SK-N-MC (cell line): ENCODE measurements around the gene CATSPERZ.

Experiments
- DNase-seq: peaks from one replicate; pipeline ENCODE4 v3.0.0-alpha.2; 2011; ENCODE audit warnings: low read depth, low spot score
- H3K27ac ChIP-seq: fragments of 200-600 bp; sonication (generic); 2 replicates; pipeline ENCODE4 v1.5.1; 2016; ENCODE audit warnings: mixed run types
- H3K36me3 ChIP-seq: fragments of 200-600 bp; sonication (generic); 2 replicates; pipeline ENCODE4 v1.6.1; 2017; ENCODE audit warnings: antibody characterized with exemption, low read length, mixed read lengths; ENCODE audit not compliant: insufficient read depth
- H3K4me3 ChIP-seq: fragments of 200-600 bp; sonication (generic); 2 replicates; pipeline ENCODE4 v1.5.1; 2016
- H3K9ac ChIP-seq: fragments of 200-600 bp; sonication (generic); 2 replicates; pipeline ENCODE4 v1.8.0; 2017; ENCODE audit warnings: mixed run types, mixed read lengths; ENCODE audit not compliant: insufficient read length
- H3K9me3 ChIP-seq: fragments of 200-600 bp; sonication (generic); 2 replicates; pipeline ENCODE4 v1.6.1; 2017; ENCODE audit warnings: low read depth, mild to moderate bottlenecking, antibody characterized with exemption, low read length, moderate library complexity, mixed read lengths
- EZH2 ChIP-seq: fragments of 200-600 bp; sonication (generic); IDR thresholded peaks from one replicate; pipeline ENCODE4 v1.6.1; 2017; ENCODE audit warnings: antibody characterized with exemption
- FOXP2 ChIP-seq: optimal IDR thresholded peaks from 2 replicates; pipeline ENCODE3; 2011; ENCODE audit warnings: mild to moderate bottlenecking, moderate library complexity; ENCODE audit not compliant: insufficient read depth; ENCODE audit errors: extremely low read length, control extremely low read depth
- POLR2AphosphoS5 ChIP-seq: IDR thresholded peaks from 2 replicates; pipeline ENCODE4 v1.6.1; 2012; ENCODE audit warnings: mild to moderate bottlenecking, low read depth, low read length, borderline replicate concordance

The CATSPERZ gene

DNA sequence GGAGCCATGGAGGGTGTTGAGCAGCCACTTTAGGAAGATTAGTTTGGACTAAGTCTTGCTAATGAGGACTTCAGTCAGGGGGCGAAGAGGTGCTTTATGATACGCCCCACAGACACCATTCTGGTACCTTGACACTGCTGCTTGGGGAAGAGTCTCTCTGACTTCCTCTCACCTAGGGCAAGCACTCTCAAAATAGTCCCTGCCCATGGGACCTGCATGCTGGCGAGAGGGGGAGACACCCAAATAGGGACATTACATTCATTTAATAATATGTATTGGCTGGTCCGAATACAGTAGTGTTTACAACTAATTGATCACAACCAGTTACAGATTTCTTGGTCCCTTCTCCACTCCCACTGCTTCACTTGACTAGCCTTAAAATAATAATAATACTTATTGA is 4.4 kb upstream of the CATSPERZ start:
- H3K9me3 ChIP-seq: no peaks in the 10 kb centered on the region
- H3K4me3 ChIP-seq: no peak overlapping the region
- DNase-seq: no peak
- no peaks in the 10 kb centered on the region for H3K36me3 ChIP-seq
- no peak overlapping the region for H3K9ac ChIP-seq
- TF ChIP-seq FOXP2: no peak
- TF ChIP-seq EZH2: no peak
- no peak for TF ChIP-seq POLR2AphosphoS5
- no peak overlapping the region for H3K27ac ChIP-seq

DNA sequence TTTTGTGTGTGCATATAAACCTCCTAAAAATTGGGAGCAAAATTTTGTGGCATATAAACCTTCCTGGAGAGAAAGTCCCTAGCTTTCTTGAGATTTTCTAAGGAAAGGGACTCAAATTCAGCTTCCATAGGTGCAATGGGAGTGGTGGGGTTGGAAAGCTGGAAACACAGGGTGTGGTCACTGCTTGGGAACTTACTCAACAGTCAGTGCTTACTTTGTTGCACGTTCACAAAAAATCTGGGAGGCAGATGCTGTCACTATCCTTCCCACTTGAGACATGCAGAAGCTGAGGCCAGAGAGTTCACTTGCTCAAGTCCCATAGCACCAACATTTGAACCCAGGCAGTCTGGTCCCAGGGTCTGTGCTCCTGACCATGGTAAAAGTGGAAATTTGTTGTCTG is 3.9 kb upstream of the CATSPERZ start:
- Histone ChIP-seq H3K9me3 (no peaks in the 10 kb centered on the region), H3K4me3 (no peak overlapping the region), H3K36me3 (no peaks in the 10 kb centered on the region), H3K9ac (no peak overlapping the region), H3K27ac (no peak overlapping the region)
- TF ChIP-seq POLR2AphosphoS5: no peak
- no peak for TF ChIP-seq EZH2
- no peak for TF ChIP-seq FOXP2
- no peak for DNase-seq

DNA sequence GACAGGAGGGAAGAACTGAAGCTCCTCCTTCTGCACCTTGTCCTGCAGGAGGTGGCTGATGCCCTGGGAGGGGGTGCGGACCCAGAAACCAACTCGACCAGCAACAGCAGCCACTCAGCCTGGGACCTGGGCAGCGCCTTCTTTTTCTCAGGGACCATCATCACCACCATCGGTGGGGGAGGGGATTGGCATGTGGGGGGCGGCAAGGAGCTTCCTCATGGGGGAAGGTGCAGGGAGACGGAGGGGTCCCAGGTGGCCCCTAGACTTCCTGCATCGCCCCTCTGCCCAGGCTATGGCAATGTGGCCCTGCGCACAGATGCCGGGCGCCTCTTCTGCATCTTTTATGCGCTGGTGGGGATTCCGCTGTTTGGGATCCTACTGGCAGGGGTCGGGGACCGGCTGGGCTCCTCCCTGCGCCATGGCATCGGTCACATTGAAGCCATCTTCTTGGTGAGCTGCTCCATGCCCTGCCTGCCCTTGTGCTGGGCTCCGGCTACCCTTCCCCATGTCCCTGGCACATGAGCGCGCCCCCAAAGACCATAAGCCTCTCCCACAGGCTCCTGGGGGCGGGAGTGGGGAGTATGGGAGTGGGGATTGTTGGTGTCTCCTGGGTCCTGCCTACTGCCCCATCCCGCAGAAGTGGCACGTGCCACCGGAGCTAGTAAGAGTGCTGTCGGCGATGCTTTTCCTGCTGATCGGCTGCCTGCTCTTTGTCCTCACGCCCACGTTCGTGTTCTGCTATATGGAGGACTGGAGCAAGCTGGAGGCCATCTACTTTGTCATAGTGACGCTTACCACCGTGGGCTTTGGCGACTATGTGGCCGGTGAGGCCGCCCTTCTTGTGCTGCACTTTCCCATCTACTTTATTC is 3.1 kb upstream of the CATSPERZ start:
- H3K36me3 ChIP-seq: no peaks in the 10 kb centered on the region
- H3K9me3 ChIP-seq: no peaks in the 10 kb centered on the region
- no peak for DNase-seq
- H3K9ac ChIP-seq: no peak overlapping the region
- H3K4me3 ChIP-seq: no peak overlapping the region
- no peak overlapping the region for H3K27ac ChIP-seq
- TF ChIP-seq FOXP2 (no peak), EZH2 (no peak), POLR2AphosphoS5 (no peak)

DNA sequence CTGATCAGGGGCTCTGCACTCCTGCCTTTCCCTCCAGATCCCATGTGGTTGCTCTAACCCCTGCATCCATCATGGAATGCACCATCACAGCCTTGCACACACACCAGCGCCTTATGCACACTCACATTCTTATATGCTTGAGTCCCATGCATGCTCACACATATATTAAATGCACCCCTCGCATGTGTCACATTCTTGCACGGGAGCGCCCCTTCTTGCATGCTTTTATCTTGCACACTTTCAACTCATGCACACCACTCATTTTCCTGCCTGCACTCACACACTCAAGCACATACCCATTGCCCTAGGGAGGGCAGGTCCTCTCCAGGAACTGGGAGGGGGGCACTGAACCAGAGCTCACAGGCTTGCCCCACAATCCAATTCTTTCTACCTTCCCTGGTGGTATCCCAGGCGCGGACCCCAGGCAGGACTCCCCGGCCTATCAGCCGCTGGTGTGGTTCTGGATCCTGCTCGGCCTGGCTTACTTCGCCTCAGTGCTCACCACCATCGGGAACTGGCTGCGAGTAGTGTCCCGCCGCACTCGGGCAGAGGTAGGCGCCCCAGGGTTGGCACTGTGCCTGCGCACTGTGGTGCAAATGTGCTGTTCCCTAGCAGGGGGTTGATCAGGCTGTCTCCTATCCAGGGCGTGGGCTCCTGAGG is 2.3 kb upstream of the CATSPERZ start:
- no peaks in the 10 kb centered on the region for H3K9me3 ChIP-seq
- no peak overlapping the region for H3K27ac ChIP-seq
- no peak overlapping the region for H3K9ac ChIP-seq
- DNase-seq: no peak
- no peaks in the 10 kb centered on the region for H3K36me3 ChIP-seq
- no peak overlapping the region for H3K4me3 ChIP-seq
- TF ChIP-seq EZH2 (no peak), FOXP2 (peak; percentile 88), POLR2AphosphoS5 (no peak)

DNA sequence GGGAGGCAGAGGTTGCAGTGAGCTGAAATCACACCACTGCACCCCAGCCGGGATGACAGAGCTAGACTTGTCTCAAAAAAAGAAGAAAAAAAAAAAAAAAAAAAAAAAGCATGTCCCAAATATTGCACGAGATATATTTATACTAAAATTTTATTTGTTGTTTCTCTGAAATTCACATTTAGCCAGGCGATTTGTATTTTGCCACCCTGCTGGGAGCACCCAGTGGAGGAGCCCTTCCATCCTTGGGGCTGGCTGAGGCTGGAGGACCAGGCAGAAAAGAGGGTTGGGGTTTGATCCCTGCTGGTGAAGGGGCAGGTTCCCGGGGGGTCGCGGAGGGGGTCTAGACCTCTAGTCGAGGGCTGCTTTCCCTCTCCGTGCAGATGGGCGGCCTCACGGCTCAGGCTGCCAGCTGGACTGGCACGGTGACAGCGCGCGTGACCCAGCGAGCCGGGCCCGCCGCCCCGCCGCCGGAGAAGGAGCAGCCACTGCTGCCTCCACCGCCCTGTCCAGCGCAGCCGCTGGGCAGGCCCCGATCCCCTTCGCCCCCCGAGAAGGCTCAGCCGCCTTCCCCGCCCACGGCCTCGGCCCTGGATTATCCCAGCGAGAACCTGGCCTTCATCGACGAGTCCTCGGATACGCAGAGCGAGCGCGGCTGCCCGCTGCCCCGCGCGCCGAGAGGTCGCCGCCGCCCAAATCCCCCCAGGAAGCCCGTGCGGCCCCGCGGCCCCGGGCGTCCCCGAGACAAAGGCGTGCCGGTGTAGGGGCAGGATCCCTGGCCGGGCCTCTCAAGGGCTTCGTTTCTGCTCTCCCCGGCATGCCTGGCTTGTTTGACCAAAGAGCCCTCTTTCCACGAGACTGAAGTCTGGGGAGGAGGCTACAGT is 952 bp upstream of the CATSPERZ start:
- Histone ChIP-seq H3K4me3 (no peak overlapping the region), H3K9ac (no peak overlapping the region), H3K27ac (no peak overlapping the region), H3K36me3 (no peaks in the 10 kb centered on the region), H3K9me3 (no peaks in the 10 kb centered on the region)
- no peak for DNase-seq
- no peak for TF ChIP-seq EZH2

DNA sequence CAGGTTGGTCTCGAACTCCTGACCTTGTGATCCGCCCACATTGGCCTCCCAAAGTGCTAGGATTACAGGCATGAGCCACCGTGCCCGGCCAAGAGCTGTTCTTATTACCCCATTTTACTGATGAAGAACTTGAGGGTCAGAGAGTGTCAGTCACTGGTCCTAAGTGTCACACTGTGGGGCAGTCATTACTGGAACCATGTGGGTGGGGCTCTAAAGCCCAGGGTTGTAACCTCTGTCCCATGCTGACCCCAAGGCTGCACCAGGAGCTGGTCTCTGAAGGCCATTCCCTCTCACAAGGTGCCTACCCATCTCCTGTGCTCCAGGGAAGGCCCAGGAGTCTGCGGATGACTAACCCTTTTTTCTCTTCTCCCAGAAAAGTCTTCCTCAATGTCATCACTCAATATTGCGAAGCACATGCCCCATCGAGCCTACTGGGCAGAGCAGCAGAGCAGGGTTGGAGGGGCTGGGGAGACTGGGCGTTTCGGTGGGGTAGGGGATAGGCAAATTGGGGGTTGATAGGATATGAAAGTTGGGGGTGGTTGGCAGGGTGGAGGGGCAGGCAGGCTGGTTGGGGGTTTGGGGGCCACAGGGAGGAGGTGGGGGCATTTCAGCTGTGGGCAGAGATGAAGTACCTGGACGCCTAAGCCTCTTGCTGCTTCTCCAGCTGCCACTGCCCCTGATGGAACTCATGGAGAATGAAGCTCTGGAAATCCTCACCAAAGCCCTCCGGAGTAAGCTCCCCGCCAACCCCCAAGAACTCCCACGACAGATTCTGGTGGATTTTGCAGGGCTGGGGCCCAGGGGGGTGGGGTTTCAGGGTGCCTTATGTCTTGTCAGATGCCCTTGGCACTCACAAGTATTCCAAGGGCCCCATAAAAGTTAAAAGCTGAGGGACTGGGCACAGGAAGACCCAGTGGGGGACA is 3.2 kb downstream of the CATSPERZ start:
- H3K36me3 ChIP-seq: no peaks in the 10 kb centered on the region
- H3K4me3 ChIP-seq: no peak overlapping the region
- no peaks in the 10 kb centered on the region for H3K9me3 ChIP-seq
- no peak for TF ChIP-seq POLR2AphosphoS5
- no peak for TF ChIP-seq FOXP2
- TF ChIP-seq EZH2: no peak
- no peak for DNase-seq
- H3K27ac ChIP-seq: no peak overlapping the region
- H3K9ac ChIP-seq: no peak overlapping the region

DNA sequence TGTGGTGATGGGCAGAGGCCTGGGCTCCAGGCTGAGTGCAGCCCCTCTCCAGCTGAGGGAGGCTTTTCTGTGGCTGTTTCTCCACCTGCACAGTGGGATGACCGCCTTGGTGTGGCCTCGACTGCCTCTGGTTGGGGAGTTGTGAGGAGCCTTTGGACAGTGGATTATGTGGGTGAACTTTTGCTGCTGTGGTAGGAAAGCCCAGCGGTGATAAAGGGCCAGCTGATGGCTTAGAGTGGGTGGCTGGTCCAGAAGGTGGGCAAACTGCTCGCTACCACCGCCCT is 3.8 kb downstream of the CATSPERZ start:
- TF ChIP-seq FOXP2: no peak
- no peak for TF ChIP-seq EZH2
- TF ChIP-seq POLR2AphosphoS5: no peak

DNA sequence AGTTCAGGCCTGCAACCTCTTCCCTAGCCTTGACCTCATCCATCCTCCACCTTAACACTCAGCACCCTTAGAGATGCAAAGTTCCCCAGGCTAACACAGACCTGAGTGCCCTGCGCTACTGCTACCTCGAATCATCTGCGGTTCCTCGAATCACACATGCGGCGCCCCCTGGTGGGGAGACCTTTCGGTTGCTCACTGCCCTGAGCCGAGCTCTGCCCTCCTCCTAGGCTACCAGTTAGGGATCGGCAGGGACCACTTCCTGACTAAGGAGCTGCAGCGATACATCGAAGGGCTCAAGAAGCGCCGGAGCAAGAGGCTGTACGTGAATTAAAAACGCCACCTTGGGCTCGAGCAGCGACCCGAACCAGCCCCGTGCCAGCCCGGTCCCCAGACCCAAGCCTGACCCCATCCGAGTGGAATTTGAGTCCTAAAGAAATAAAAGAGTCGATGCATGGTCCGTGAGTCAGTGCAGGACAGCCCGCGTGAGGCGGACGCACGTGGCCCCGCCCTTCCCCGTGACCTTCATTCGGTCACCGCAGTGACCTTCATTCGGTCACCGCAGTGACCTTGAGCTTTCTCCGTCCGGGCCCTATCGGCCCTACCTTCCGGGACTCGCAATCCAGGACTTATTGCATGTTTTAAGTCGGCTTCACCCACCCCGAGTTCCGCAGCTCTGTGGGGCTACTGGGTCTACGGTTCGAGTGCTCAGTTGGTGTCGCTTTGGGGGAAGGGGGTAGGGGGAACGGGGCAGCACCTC is 4.3 kb downstream of the CATSPERZ start:
- TF ChIP-seq EZH2 (no peak), POLR2AphosphoS5 (peak; percentile 88)
- H3K9me3 ChIP-seq: no peaks in the 10 kb centered on the region
- peak; percentile 83 for DNase-seq
- peak overlapping the region; percentile 96 for H3K27ac ChIP-seq
- peak overlapping the region; percentile 94 for H3K9ac ChIP-seq
- peak overlapping the region; percentile 99 for H3K4me3 ChIP-seq
- H3K36me3 ChIP-seq: no peaks in the 10 kb centered on the region

More for the DNA sequence above, 3.8 kb downstream of the CATSPERZ start:
- no peak for DNase-seq
- no peaks in the 10 kb centered on the region for H3K9me3 ChIP-seq
- no peak overlapping the region for H3K9ac ChIP-seq
- H3K27ac ChIP-seq: no peak overlapping the region
- no peaks in the 10 kb centered on the region for H3K36me3 ChIP-seq
- H3K4me3 ChIP-seq: peak overlapping the region; percentile 99; the same call in 1 of the 2 replicates
